ENCODE data around the gene GYPA.

- TF ChIP-seq CTCF (conservative IDR thresholded peaks at IDR 0.05; ENCODE audit: low read depth in 2 of 2) (no peak), STAT1 (IDR thresholded peaks at IDR 0.05; ENCODE audit: unreplicated experiment) (no peak), ZNF114 (CRISPR knock-in tag; IDR thresholded peaks at IDR 0.05) (no peak), POLR2AphosphoS5 (IDR thresholded peaks at IDR 0.05; ENCODE audit: low read depth) (no peak), EZH2 (IDR thresholded peaks at IDR 0.05; ENCODE audit: low read depth, unreplicated experiment) (no peak), CREB1 (CRISPR knock-in tag; IDR thresholded peaks at IDR 0.05; ENCODE audit: low read depth) (no peak), JUNB (IDR thresholded peaks at IDR 0.05; ENCODE audit: unreplicated experiment) (no peak), ETS1 (IDR thresholded peaks at IDR 0.05) (no peak), EZH2phosphoT487 (IDR thresholded peaks at IDR 0.05; ENCODE audit: unreplicated experiment) (no peak), REST (IDR thresholded peaks at IDR 0.05; ENCODE audit: unreplicated experiment) (no peak), ZNF331 (CRISPR knock-in tag; IDR thresholded peaks at IDR 0.05; ENCODE audit: low read depth) (no peak), NANOG (IDR thresholded peaks at IDR 0.05; ENCODE audit: borderline replicate concordance) (peak; percentile 39; the same call in 1 of the 2 replicates), ZNF462 (CRISPR knock-in tag; IDR thresholded peaks at IDR 0.05) (no peak)
These were observed 49.5 kb upstream of the GYPA start for GRCh38 chr4:144190009-144190408.

All from GM23338 (cell line).